GM19463 (cell line): ENCODE measurements around the gene ATG9B.
"Not testable (repeated sequence)": the region's sequence is repeated elsewhere in the genome, so short reads cannot be mapped to it uniquely, and the experiment has no call there.

Source experiments
- ATAC-seq: cut with Tn5 transposase; IDR thresholded peaks from one replicate; pipeline ENCODE4 v1.9.1; 2021; ENCODE audit warnings: mild to moderate bottlenecking, moderate library complexity; ENCODE audit not compliant: unreplicated experiment

The ATG9B gene

GRCh38 chr7:151039850-151040548 lies 15.7 kb upstream of the ATG9B start:
- ATAC-seq, result no peak

GRCh38 chr7:151038951-151039849 lies 14.9 kb upstream of the ATG9B start:
- ATAC-seq, result peak; percentile 80

GRCh38 chr7:151035902-151036301 lies 11.6 kb upstream of the ATG9B start:
- no peak for ATAC-seq

- no peak for ATAC-seq
Observed at GRCh38 chr7:151035026-151035717, 10.9 kb upstream of the ATG9B start.

- no peak for ATAC-seq
Observed at GRCh38 chr7:151034312-151035025, 10.2 kb upstream of the ATG9B start.

- no peak for ATAC-seq
Observed at GRCh38 chr7:151033864-151034249, 9.6 kb upstream of the ATG9B start.

GRCh38 chr7:151032936-151033863 lies 8.9 kb upstream of the ATG9B start:
- ATAC-seq, result no peak

GRCh38 chr7:151031011-151031410 lies 6.7 kb upstream of the ATG9B start:
- no peak for ATAC-seq

- no peak for ATAC-seq
Observed at GRCh38 chr7:151028948-151029501, 4.7 kb upstream of the ATG9B start.

- peak; percentile 95 for ATAC-seq
Observed at GRCh38 chr7:151028131-151028947, 4.0 kb upstream of the ATG9B start, which contains the start of gene ABCB8. ABCB8 (plus strand) TSS chr7:151028450; CDS start chr7:151028516, 66 bp downstream.

- peak; percentile 1 for ATAC-seq
Observed at GRCh38 chr7:151027728-151028130, 3.4 kb upstream of the ATG9B start.

GRCh38 chr7:151026771-151027727 lies 2.8 kb upstream of the ATG9B start:
- not testable (repeated sequence) for ATAC-seq

GRCh38 chr7:151025924-151026671 lies 1.8 kb upstream of the ATG9B start:
- ATAC-seq, result no peak

- no peak for ATAC-seq
Observed at GRCh38 chr7:151023232-151023631, 1.1 kb downstream of the ATG9B start.

- no peak for ATAC-seq
Observed at GRCh38 chr7:151020231-151020630, 4.1 kb downstream of the ATG9B start.

- no peak for ATAC-seq
Observed at GRCh38 chr7:151019130-151019447, 5.2 kb downstream of the ATG9B start.
